Measurements from ENCODE around the gene PIP5K1B.

PIP5K1B gene

GRCh38 chr9:68869022-68869421 is 164.0 kb downstream of the PIP5K1B start:
- H3K9ac ChIP-seq (ENCODE audit: low read depth, low read length, poor library complexity) = no peak overlapping the region
- H2BK15ac ChIP-seq (ENCODE audit: low read length) = no peak overlapping the region
- peaks cover 13 to 33% of the 10 kb centered on the region in 2 donors for H3K4me1 ChIP-seq (ENCODE audit: control insufficient read depth in 2 of 2, insufficient read depth in 1 of 2, low read depth in 1 of 2, low read length in 2 of 2)
- peaks cover 0 to 41% of the 10 kb centered on the region in 2 donors for H3K36me3 ChIP-seq (replicated peaks in 1 of 2; ENCODE audit: control insufficient read depth in 2 of 2, insufficient read depth in 2 of 2, low read length in 2 of 2)
- no peaks in the 10 kb centered on the region for H3K9me3 ChIP-seq (replicated peaks in 1 of 2; ENCODE audit: control insufficient read depth in 2 of 2, insufficient read depth in 1 of 2, low read depth in 1 of 2, low read length in 2 of 2)
- H3K4me2 ChIP-seq (ENCODE audit: insufficient read depth, low read length, poor library complexity, severe bottlenecking) = no peak overlapping the region
- no peak overlapping the region for H3K23ac ChIP-seq (ENCODE audit: low read depth, low read length, poor library complexity)
- no peak overlapping the region for H3K27ac ChIP-seq (replicated peaks; ENCODE audit: low read length)
- no peak overlapping the region for H3K4ac ChIP-seq (ENCODE audit: low read length)
- no peak overlapping the region for H3K18ac ChIP-seq (ENCODE audit: low read length)
- WGBS, 2 donors (ENCODE audit: extremely low coverage in 2 of 2, insufficient read length in 2 of 2, insufficient replicate concordance in 1 of 2) = no CpG with 5 or more reads among the region's 3 CpGs
- no peak overlapping the region for H3K14ac ChIP-seq (ENCODE audit: low read length)
- no peak overlapping the region for H2AK5ac ChIP-seq (ENCODE audit: low read depth, low read length)
- no peak overlapping the region for H2BK12ac ChIP-seq (ENCODE audit: low read length)
- H3K4me3 ChIP-seq (ENCODE audit: low read length in 2 of 2) = no peak overlapping the region
- H2BK120ac ChIP-seq (ENCODE audit: low read depth, low read length) = no peak overlapping the region
- no peak overlapping the region for H2AFZ ChIP-seq (ENCODE audit: low read length)
- H2BK5ac ChIP-seq (ENCODE audit: low read length) = no peak overlapping the region
- H4K8ac ChIP-seq (ENCODE audit: low read depth, low read length) = no peak overlapping the region
- H3K27me3 ChIP-seq (ENCODE audit: control insufficient read depth in 3 of 3, insufficient read depth in 3 of 3, low read depth in 1 of 3, low read length in 3 of 3) = no peaks in the 10 kb centered on the region
- no peak for DNase-seq (ENCODE audit: low spot score)
- H3K79me1 ChIP-seq (ENCODE audit: low read depth, low read length) = no peaks in the 10 kb centered on the region
- no peak overlapping the region for H4K91ac ChIP-seq (ENCODE audit: low read depth, low read length, poor library complexity)

- Histone ChIP-seq H3K9me3 (replicated peaks in 1 of 2; ENCODE audit: control insufficient read depth in 2 of 2, insufficient read depth in 1 of 2, low read depth in 1 of 2, low read length in 2 of 2) (no peaks in the 10 kb centered on the region), H2AFZ (ENCODE audit: low read length) (no peak overlapping the region), H3K23ac (ENCODE audit: low read depth, low read length, poor library complexity) (no peak overlapping the region), H3K14ac (ENCODE audit: low read length) (no peak overlapping the region), H3K18ac (ENCODE audit: low read length) (no peak overlapping the region), H3K27me3 (ENCODE audit: control insufficient read depth in 3 of 3, insufficient read depth in 3 of 3, low read depth in 1 of 3, low read length in 3 of 3) (no peaks in the 10 kb centered on the region), H3K4me3 (ENCODE audit: low read length in 2 of 2) (no peak overlapping the region), H2BK5ac (ENCODE audit: low read length) (no peak overlapping the region), H2BK120ac (ENCODE audit: low read depth, low read length) (no peak overlapping the region), H3K79me1 (ENCODE audit: low read depth, low read length) (no peaks in the 10 kb centered on the region), H3K36me3 (replicated peaks in 1 of 2; ENCODE audit: control insufficient read depth in 2 of 2, insufficient read depth in 2 of 2, low read length in 2 of 2) (peaks cover 0 to 31% of the 10 kb centered on the region in 2 donors), H3K4me2 (ENCODE audit: insufficient read depth, low read length, poor library complexity, severe bottlenecking) (no peak overlapping the region), H4K91ac (ENCODE audit: low read depth, low read length, poor library complexity) (no peak overlapping the region), H3K4ac (ENCODE audit: low read length) (no peak overlapping the region), H2BK12ac (ENCODE audit: low read length) (no peak overlapping the region), H2AK5ac (ENCODE audit: low read depth, low read length) (no peak overlapping the region), H3K4me1 (ENCODE audit: control insufficient read depth in 2 of 2, insufficient read depth in 1 of 2, low read depth in 1 of 2, low read length in 2 of 2) (peaks cover 13 to 36% of the 10 kb centered on the region in 2 donors), H2BK15ac (ENCODE audit: low read length) (no peak overlapping the region), H4K8ac (ENCODE audit: low read depth, low read length) (no peak overlapping the region), H3K27ac (replicated peaks; ENCODE audit: low read length) (no peak overlapping the region), H3K9ac (ENCODE audit: low read depth, low read length, poor library complexity) (no peak overlapping the region)
- WGBS, 2 donors (ENCODE audit: extremely low coverage in 2 of 2, insufficient read length in 2 of 2, insufficient replicate concordance in 1 of 2) = no CpG with 5 or more reads among the region's 4 CpGs
- no peak for DNase-seq (ENCODE audit: low spot score)
Observed at GRCh38 chr9:68870086-68870485, 165.0 kb downstream of the PIP5K1B start.

GRCh38 chr9:68871236-68871635 is 166.2 kb downstream of the PIP5K1B start:
- H4K91ac ChIP-seq (ENCODE audit: low read depth, low read length, poor library complexity) = no peak overlapping the region
- H3K4me1 ChIP-seq (ENCODE audit: control insufficient read depth in 2 of 2, insufficient read depth in 1 of 2, low read depth in 1 of 2, low read length in 2 of 2) = peaks cover 13 to 44% of the 10 kb centered on the region in 2 donors
- H3K4me3 ChIP-seq (ENCODE audit: low read length in 2 of 2) = no peak overlapping the region
- no peak overlapping the region for H3K18ac ChIP-seq (ENCODE audit: low read length)
- no peaks in the 10 kb centered on the region for H3K9me3 ChIP-seq (replicated peaks in 1 of 2; ENCODE audit: control insufficient read depth in 2 of 2, insufficient read depth in 1 of 2, low read depth in 1 of 2, low read length in 2 of 2)
- H3K27me3 ChIP-seq (ENCODE audit: control insufficient read depth in 3 of 3, insufficient read depth in 3 of 3, low read depth in 1 of 3, low read length in 3 of 3) = no peaks in the 10 kb centered on the region
- WGBS, 2 donors (ENCODE audit: extremely low coverage in 2 of 2, insufficient read length in 2 of 2, insufficient replicate concordance in 1 of 2) = no CpG with 5 or more reads among the region's 3 CpGs
- no peak overlapping the region for H3K23ac ChIP-seq (ENCODE audit: low read depth, low read length, poor library complexity)
- H4K8ac ChIP-seq (ENCODE audit: low read depth, low read length) = no peak overlapping the region
- no peak overlapping the region for H3K14ac ChIP-seq (ENCODE audit: low read length)
- H2BK12ac ChIP-seq (ENCODE audit: low read length) = no peak overlapping the region
- H3K27ac ChIP-seq (replicated peaks; ENCODE audit: low read length) = no peak overlapping the region
- H2BK120ac ChIP-seq (ENCODE audit: low read depth, low read length) = no peak overlapping the region
- H3K9ac ChIP-seq (ENCODE audit: low read depth, low read length, poor library complexity) = no peak overlapping the region
- no peak for DNase-seq (ENCODE audit: low spot score)
- no peak overlapping the region for H2AK5ac ChIP-seq (ENCODE audit: low read depth, low read length)
- peaks cover 0 to 21% of the 10 kb centered on the region in 2 donors for H3K36me3 ChIP-seq (replicated peaks in 1 of 2; ENCODE audit: control insufficient read depth in 2 of 2, insufficient read depth in 2 of 2, low read length in 2 of 2)
- no peak overlapping the region for H3K4me2 ChIP-seq (ENCODE audit: insufficient read depth, low read length, poor library complexity, severe bottlenecking)
- no peak overlapping the region for H2AFZ ChIP-seq (ENCODE audit: low read length)
- H2BK15ac ChIP-seq (ENCODE audit: low read length) = no peak overlapping the region
- H3K79me1 ChIP-seq (ENCODE audit: low read depth, low read length) = no peaks in the 10 kb centered on the region
- no peak overlapping the region for H2BK5ac ChIP-seq (ENCODE audit: low read length)
- H3K4ac ChIP-seq (ENCODE audit: low read length) = no peak overlapping the region

GRCh38 chr9:68872026-68872501 is 167.0 kb downstream of the PIP5K1B start:
- Histone ChIP-seq H3K4me1 (ENCODE audit: control insufficient read depth in 2 of 2, insufficient read depth in 1 of 2, low read depth in 1 of 2, low read length in 2 of 2) (peaks cover 13 to 46% of the 10 kb centered on the region in 2 donors), H3K9ac (ENCODE audit: low read depth, low read length, poor library complexity) (no peak overlapping the region), H3K4me2 (ENCODE audit: insufficient read depth, low read length, poor library complexity, severe bottlenecking) (no peak overlapping the region), H3K79me1 (ENCODE audit: low read depth, low read length) (no peaks in the 10 kb centered on the region), H3K27ac (replicated peaks; ENCODE audit: low read length) (no peak overlapping the region), H2BK12ac (ENCODE audit: low read length) (no peak overlapping the region), H2AFZ (ENCODE audit: low read length) (peak overlapping the region; percentile 61), H3K23ac (ENCODE audit: low read depth, low read length, poor library complexity) (no peak overlapping the region), H3K14ac (ENCODE audit: low read length) (no peak overlapping the region), H2BK120ac (ENCODE audit: low read depth, low read length) (no peak overlapping the region), H2AK5ac (ENCODE audit: low read depth, low read length) (no peak overlapping the region), H3K18ac (ENCODE audit: low read length) (peak overlapping the region; percentile 9), H3K27me3 (ENCODE audit: control insufficient read depth in 3 of 3, insufficient read depth in 3 of 3, low read depth in 1 of 3, low read length in 3 of 3) (no peaks in the 10 kb centered on the region), H3K36me3 (replicated peaks in 1 of 2; ENCODE audit: control insufficient read depth in 2 of 2, insufficient read depth in 2 of 2, low read length in 2 of 2) (peaks cover 0 to 17% of the 10 kb centered on the region in 2 donors), H3K9me3 (replicated peaks in 1 of 2; ENCODE audit: control insufficient read depth in 2 of 2, insufficient read depth in 1 of 2, low read depth in 1 of 2, low read length in 2 of 2) (no peaks in the 10 kb centered on the region), H2BK5ac (ENCODE audit: low read length) (no peak overlapping the region), H4K91ac (ENCODE audit: low read depth, low read length, poor library complexity) (no peak overlapping the region), H4K8ac (ENCODE audit: low read depth, low read length) (no peak overlapping the region), H3K4me3 (ENCODE audit: low read length in 2 of 2) (peak overlapping the region in 1 of 2 donors; percentile 3), H2BK15ac (ENCODE audit: low read length) (no peak overlapping the region), H3K4ac (ENCODE audit: low read length) (no peak overlapping the region)
- DNase-seq (ENCODE audit: low spot score) = peak; percentile 52
- WGBS, 2 donors (ENCODE audit: extremely low coverage in 2 of 2, insufficient read length in 2 of 2, insufficient replicate concordance in 1 of 2) = no CpG with 5 or more reads among the region's 8 CpGs
